DND-41 (cell line): ENCODE measurements around the gene PELI1.

Source experiments
- ATAC-seq: fragments of 200-7000 bp; cut with Tn5 transposase; 3 replicates; pipeline ENCODE4 v1.9.1; 2021; ENCODE audit warnings: low read depth; ENCODE audit not compliant: insufficient read depth
- DNase-seq: peaks from one replicate; pipeline ENCODE4 v3.0.0-alpha.2; 2020
- H2AFZ ChIP-seq: 2 replicates; pipeline ENCODE4 v1.6.0; 2012; ENCODE audit warnings: low read depth, low read length
- H3K27ac ChIP-seq: 2 replicates; pipeline ENCODE4 v1.5.1; 2012; ENCODE audit warnings: low read length, inconsistent platforms
- H3K27me3 ChIP-seq: fragments of 200-600 bp; sonication (generic); 2 replicates; pipeline ENCODE4 v1.6.0; 2012; ENCODE audit warnings: low read length, mild to moderate bottlenecking, inconsistent platforms; ENCODE audit not compliant: insufficient read depth, poor library complexity
- H3K36me3 ChIP-seq: 2 replicates; pipeline ENCODE4 v1.5.1; 2012; ENCODE audit warnings: low read length, inconsistent platforms; ENCODE audit not compliant: insufficient read depth
- H3K4me1 ChIP-seq: 2 replicates; pipeline ENCODE4 v1.5.1; 2012; ENCODE audit warnings: mild to moderate bottlenecking, low read length; ENCODE audit not compliant: insufficient read depth
- H3K4me2 ChIP-seq: 2 replicates; pipeline ENCODE4 v1.6.0; 2012; ENCODE audit warnings: mild to moderate bottlenecking, moderate library complexity, low read length, inconsistent platforms; ENCODE audit not compliant: insufficient read depth
- H3K4me3 ChIP-seq, 2 experiments: fragments of 200-600 bp in 1 of 2; shearing (Covaris generic) in 1 of 2; 2 replicates each; pipeline ENCODE4 v1.5.1; 2012 to 2016; ENCODE audit warnings: inconsistent platforms in 2 of 2, low read length in 2 of 2, mild to moderate bottlenecking in 2 of 2, low read depth in 1 of 2, moderate library complexity in 1 of 2
- H3K79me2 ChIP-seq: 2 replicates; pipeline ENCODE4 v1.6.0; 2012; ENCODE audit warnings: low read length, inconsistent platforms; ENCODE audit not compliant: insufficient read depth
- H3K9ac ChIP-seq: 2 replicates; pipeline ENCODE4 v1.6.0; 2012; ENCODE audit warnings: low read depth, mild to moderate bottlenecking, inconsistent platforms, low read length, moderate library complexity
- H3K9me3 ChIP-seq: 2 replicates; pipeline ENCODE4 v1.5.1; 2012; ENCODE audit warnings: low read length, moderate library complexity, mild to moderate bottlenecking, inconsistent platforms; ENCODE audit not compliant: insufficient read depth, severe bottlenecking
- H4K20me1 ChIP-seq: 2 replicates; pipeline ENCODE4 v1.6.0; 2012; ENCODE audit warnings: low read length; ENCODE audit not compliant: insufficient read depth
- EZH2 ChIP-seq: IDR thresholded peaks from 3 replicates; pipeline ENCODE4 v1.6.1; 2012; ENCODE audit warnings: borderline replicate concordance, low read depth, mild to moderate bottlenecking, moderate library complexity, low read length, inconsistent platforms; ENCODE audit not compliant: severe bottlenecking
- TF ChIP-seq, protein P1 (sequence below): IDR thresholded peaks from 2 replicates; pipeline ENCODE4 v1.5.1; 2012; ENCODE audit warnings: borderline replicate concordance, low read length, moderate library complexity, mild to moderate bottlenecking; ENCODE audit not compliant: poor library complexity, severe bottlenecking; ENCODE audit errors: extremely low read depth

The PELI1 gene

DNA sequence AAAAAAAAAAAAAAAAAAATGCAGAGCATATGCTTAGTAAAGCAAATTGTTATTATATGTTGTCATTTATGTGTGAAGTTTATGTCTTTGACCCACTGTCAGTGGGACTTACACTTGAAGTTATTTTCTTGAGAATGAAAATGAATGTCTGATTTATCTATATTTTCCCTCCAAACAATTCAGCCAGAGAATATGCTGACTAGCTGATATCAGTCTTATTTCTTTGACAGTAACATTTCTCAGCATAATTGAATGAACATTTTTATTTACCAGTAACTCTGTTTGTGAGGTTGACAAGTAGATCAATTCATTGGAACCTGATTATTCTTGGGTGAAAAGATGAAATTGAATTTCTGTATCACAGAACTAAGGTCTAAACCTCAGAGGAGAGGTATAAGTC, 85.0 kb downstream of the PELI1 start:
- Histone ChIP-seq H3K9ac (no peak overlapping the region), H3K27ac (no peak overlapping the region), H3K4me2 (no peak overlapping the region), H3K27me3 (no peaks in the 10 kb centered on the region), H3K4me3 (no peak overlapping the region), H3K4me1 (peaks cover 5% of the 10 kb centered on the region), H3K9me3 (no peaks in the 10 kb centered on the region), H3K36me3 (no peaks in the 10 kb centered on the region), H3K79me2 (no peaks in the 10 kb centered on the region), H4K20me1 (no peaks in the 10 kb centered on the region), H2AFZ (no peak overlapping the region)
- TF ChIP-seq, protein P1, sequence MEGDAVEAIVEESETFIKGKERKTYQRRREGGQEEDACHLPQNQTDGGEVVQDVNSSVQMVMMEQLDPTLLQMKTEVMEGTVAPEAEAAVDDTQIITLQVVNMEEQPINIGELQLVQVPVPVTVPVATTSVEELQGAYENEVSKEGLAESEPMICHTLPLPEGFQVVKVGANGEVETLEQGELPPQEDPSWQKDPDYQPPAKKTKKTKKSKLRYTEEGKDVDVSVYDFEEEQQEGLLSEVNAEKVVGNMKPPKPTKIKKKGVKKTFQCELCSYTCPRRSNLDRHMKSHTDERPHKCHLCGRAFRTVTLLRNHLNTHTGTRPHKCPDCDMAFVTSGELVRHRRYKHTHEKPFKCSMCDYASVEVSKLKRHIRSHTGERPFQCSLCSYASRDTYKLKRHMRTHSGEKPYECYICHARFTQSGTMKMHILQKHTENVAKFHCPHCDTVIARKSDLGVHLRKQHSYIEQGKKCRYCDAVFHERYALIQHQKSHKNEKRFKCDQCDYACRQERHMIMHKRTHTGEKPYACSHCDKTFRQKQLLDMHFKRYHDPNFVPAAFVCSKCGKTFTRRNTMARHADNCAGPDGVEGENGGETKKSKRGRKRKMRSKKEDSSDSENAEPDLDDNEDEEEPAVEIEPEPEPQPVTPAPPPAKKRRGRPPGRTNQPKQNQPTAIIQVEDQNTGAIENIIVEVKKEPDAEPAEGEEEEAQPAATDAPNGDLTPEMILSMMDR = no peak
- TF ChIP-seq EZH2 = no peak
- ATAC-seq (no peak), DNase-seq (no peak)

- Histone ChIP-seq H3K4me1 (peaks cover 22% of the 10 kb centered on the region), H2AFZ (no peak overlapping the region), H3K4me2 (no peak overlapping the region), H3K79me2 (no peaks in the 10 kb centered on the region), H3K4me3 (no peak overlapping the region), H3K36me3 (no peaks in the 10 kb centered on the region), H3K27me3 (no peaks in the 10 kb centered on the region), H3K27ac (no peak overlapping the region), H3K9ac (no peak overlapping the region), H4K20me1 (no peaks in the 10 kb centered on the region), H3K9me3 (no peaks in the 10 kb centered on the region)
- no peak for TF ChIP-seq EZH2
- TF ChIP-seq, protein P1 = no peak
- ATAC-seq (no peak), DNase-seq (no peak)
Observed at GRCh38 chr2:64056021-64056420, 88.2 kb downstream of the PELI1 start.

DNA sequence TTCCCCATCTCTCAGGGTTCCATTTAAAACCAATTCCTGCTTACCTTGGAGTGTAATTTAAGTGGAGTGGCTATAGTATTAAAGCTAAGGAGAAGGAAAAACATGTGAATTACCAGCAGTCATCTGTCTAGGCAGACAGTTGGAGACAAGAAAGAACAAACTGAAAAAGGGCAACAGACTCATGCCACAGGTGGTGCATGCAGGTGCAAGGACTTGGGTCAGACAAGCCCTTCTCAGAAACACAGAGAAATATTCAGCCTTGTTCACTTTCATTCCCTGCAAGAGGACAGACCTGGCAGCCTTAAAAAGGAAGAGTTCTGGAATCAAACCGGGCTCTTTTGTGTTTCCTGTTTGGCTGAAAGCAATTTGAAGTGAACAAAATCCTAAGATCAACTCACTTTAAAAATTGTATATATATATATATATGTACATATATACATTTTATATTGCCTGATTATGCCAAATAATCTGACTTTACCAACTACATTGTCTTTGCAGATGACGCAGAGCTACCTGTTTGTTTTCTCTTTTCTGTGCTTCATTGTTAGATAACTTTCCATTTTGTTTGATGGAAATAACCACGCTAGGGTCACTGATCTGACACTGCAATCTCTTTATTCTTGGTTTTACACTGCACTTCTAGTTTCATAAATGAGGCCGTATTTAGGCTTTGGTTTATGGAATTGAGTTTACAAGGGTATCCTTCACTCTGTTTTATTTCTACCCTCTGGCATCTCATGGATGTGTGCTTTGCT, 89.9 kb downstream of the PELI1 start:
- H3K9ac ChIP-seq = no peak overlapping the region
- H3K4me2 ChIP-seq = no peak overlapping the region
- H4K20me1 ChIP-seq = no peaks in the 10 kb centered on the region
- TF ChIP-seq, protein P1 = no peak
- no peak for TF ChIP-seq EZH2
- ATAC-seq (peak; percentile 19; the same call in 1 of the 3 replicates), DNase-seq (peak; percentile 19)
- H3K4me3 ChIP-seq = no peak overlapping the region
- no peaks in the 10 kb centered on the region for H3K9me3 ChIP-seq
- H2AFZ ChIP-seq = no peak overlapping the region; the same call in 1 of the 2 replicates
- H3K79me2 ChIP-seq = no peaks in the 10 kb centered on the region
- peaks cover 30% of the 10 kb centered on the region for H3K4me1 ChIP-seq
- no peaks in the 10 kb centered on the region for H3K27me3 ChIP-seq
- H3K36me3 ChIP-seq = no peaks in the 10 kb centered on the region
- no peak overlapping the region for H3K27ac ChIP-seq
